AG09309 (cell line): ENCODE results near the gene EPHA4.

Source experiments
- DNase-seq: peaks from one replicate; pipeline ENCODE4 v3.0.0-alpha.2; 2010; ENCODE audit warnings: low read depth
- H3K4me3 ChIP-seq: 2 replicates; pipeline ENCODE4 v1.5.1; 2011; ENCODE audit warnings: mild to moderate bottlenecking, low read depth, low read length, moderate library complexity; ENCODE audit not compliant: control insufficient read depth
- CTCF ChIP-seq: IDR thresholded peaks from 2 replicates; pipeline ENCODE4 v1.5.1; 2011; ENCODE audit warnings: mild to moderate bottlenecking, low read depth, low read length, inconsistent platforms; ENCODE audit not compliant: insufficient read depth, control insufficient read depth; ENCODE audit errors: missing control alignments

Gene EPHA4

DNA sequence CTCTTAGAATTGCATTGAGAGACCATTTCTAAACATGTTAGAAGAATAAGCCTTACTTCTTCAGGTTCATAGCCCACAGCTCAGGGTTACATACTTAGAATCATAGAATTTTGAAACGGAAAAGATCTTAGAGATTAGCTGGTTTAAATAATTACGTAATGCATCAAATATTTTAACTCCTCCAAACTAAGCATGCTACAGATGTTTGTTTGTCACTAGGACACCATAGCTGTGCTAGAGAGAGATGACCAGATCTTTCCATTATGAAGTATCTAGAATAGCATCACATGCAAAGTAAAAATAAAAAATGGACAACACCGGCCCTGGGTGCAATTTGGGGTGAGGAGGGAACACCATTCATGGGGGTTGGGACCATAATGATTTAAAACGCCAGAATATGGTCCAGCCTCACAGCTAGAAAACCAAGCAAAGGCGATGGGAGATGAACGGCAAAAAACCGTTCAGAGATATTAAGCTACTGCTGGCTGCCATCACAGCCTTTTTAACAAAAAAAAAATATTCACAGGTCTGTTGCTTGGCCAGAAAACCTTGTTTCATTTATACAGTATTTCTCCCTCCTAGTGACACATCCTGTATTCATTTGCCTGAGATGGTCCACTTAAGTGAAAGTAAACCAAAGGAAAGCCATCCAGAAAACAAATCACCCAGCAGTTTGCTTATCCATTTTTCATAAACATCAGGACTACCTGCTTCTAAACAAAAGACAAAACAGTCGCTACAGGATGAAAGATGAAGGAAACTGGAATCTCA lies 94.2 kb downstream of the EPHA4 start:
- no peak for TF ChIP-seq CTCF
- H3K4me3 ChIP-seq, result no peak overlapping the region
- DNase-seq, result no peak

DNA sequence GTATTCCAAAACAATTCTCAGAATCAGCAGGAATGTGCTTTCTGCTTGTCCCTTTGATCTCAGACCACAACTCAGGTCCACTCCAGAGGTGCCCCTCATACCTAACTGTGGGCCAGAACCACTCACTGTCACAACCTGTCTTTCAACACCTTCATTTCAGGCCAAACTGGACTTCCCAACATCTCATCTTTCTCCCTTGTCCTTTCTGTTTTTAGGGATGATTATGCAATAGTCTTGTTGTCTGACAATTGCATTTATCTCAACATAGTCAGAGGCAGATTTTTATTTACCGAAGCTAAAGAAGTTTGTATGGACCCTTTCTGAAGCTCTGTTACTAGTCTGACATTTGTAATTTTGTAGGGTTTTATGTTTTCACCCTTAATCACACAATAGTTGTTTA lies 95.9 kb downstream of the EPHA4 start:
- no peak for DNase-seq
- TF ChIP-seq CTCF, result no peak
- H3K4me3 ChIP-seq, result no peak overlapping the region

DNA sequence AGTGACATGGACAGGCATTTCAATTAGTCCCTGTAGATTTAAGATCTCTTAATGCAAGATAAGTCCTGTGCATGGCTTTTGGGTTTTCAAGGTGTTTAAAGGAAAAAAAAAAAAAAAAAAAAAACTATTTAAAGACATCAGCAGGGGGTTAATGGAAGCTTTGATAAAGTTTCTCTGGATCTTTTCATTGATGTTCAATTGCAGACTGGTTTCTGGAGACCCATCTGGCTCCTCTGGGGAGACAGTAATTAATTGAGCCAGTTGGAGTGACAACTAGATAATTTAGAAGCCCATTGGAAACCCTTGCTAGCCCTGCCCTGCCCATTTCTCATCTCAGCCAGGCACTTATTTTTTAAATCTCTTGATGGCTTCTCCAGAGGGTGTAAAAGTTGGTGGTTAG lies 98.7 kb downstream of the EPHA4 start:
- no peak overlapping the region for H3K4me3 ChIP-seq
- no peak for DNase-seq
- TF ChIP-seq CTCF, result no peak

GRCh38 chr2:221468317-221468716 lies 103.8 kb downstream of the EPHA4 start:
- DNase-seq, result no peak
- no peak for TF ChIP-seq CTCF

DNA sequence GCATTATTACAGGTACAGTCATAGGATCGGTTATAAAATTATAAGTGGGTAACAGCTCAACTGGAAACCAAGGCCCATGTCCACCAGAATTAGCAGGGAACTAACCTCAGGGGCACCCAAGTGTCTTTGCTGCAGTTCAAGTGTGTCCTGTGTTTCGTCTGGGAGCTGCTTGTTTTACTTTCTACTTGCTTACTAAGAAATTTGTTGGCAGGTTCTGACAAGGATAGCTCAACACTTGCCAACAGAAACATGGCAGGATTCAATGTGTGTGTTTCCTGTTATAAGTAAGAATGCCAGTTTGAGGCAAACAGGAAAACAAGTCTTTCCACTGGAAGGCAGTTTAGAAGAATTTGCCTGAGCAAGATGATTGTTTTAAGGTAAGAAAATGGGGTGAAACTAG lies 104.5 kb downstream of the EPHA4 start:
- no peak overlapping the region for H3K4me3 ChIP-seq
- no peak for DNase-seq
- no peak for TF ChIP-seq CTCF

More at GRCh38 chr2:221468317-221468716, 103.8 kb downstream of the EPHA4 start:
- H3K4me3 ChIP-seq, result no peak overlapping the region

GRCh38 chr2:221466744-221467143 lies 105.4 kb downstream of the EPHA4 start:
- H3K4me3 ChIP-seq, result no peak overlapping the region
- no peak for TF ChIP-seq CTCF
- no peak for DNase-seq
